CD14-positive monocyte (primary cell): ENCODE data around the gene TSPAN18. TPM values are rescaled to one million over a fixed set of nuclear protein-coding genes. Genes with fewer than 3 reads are reported as not detected.

ENCODE experiments used
- DNase-seq, 3 donors: peaks; one replicate each; pipeline ENCODE4 v3.0.0-alpha.2; 2011 to 2022
- H2AFZ ChIP-seq: 2 replicates; pipeline ENCODE4 v1.6.0; 2012; ENCODE audit warnings: mild to moderate bottlenecking, low read depth, low read length, inconsistent platforms; ENCODE audit not compliant: insufficient read depth, poor library complexity, severe bottlenecking
- H3K27ac ChIP-seq, 2 donors: 1 replicate in 1 of 2; 2 replicates in 1 of 2; pipeline ENCODE4 v1.5.1; 2012 to 2013; ENCODE audit warnings: low read length in 2 of 2, control low read depth in 1 of 2, inconsistent platforms in 1 of 2, low read depth in 1 of 2, mild to moderate bottlenecking in 1 of 2
- H3K27me3 ChIP-seq, 2 donors: one replicate each; pipeline versions ENCODE4 v1.6.0 to v1.6.1; 2011 to 2013; ENCODE audit warnings: low read length in 2 of 2; ENCODE audit not compliant: control insufficient read depth in 2 of 2, insufficient read depth in 2 of 2
- H3K36me3 ChIP-seq, 2 donors: replicated peaks in 1 of 2; 1 replicate in 1 of 2; 2 replicates in 1 of 2; pipeline versions ENCODE4 v1.5.1 to v1.6.1; 2012 to 2013; ENCODE audit warnings: low read length in 2 of 2, control low read depth in 1 of 2, inconsistent platforms in 1 of 2, mild to moderate bottlenecking in 1 of 2; ENCODE audit not compliant: insufficient read depth in 2 of 2, control insufficient read depth in 1 of 2
- H3K4me1 ChIP-seq, 2 donors: 1 replicate in 1 of 2; 2 replicates in 1 of 2; pipeline versions ENCODE4 v1.5.1 to v1.6.1; 2012 to 2013; ENCODE audit warnings: low read length in 2 of 2, control low read depth in 1 of 2, inconsistent platforms in 1 of 2, mild to moderate bottlenecking in 1 of 2, moderate library complexity in 1 of 2; ENCODE audit not compliant: insufficient read depth in 2 of 2, control insufficient read depth in 1 of 2
- H3K4me2 ChIP-seq: replicated peaks from 2 replicates; pipeline ENCODE3; 2012; ENCODE audit warnings: low read length, moderate library complexity, mild to moderate bottlenecking; ENCODE audit not compliant: poor library complexity, severe bottlenecking; ENCODE audit errors: extremely low read depth
- H3K4me3 ChIP-seq, 3 experiments: fragments of 200-600 bp in 1 of 3; sonication (generic) in 1 of 3; replicated peaks in 1 of 3; 1 replicate in 2 of 3; 2 replicates in 1 of 3; pipeline ENCODE4 v1.5.1; 2011 to 2013; ENCODE audit warnings: low read length in 3 of 3, mild to moderate bottlenecking in 3 of 3, control low read depth in 2 of 3, low read depth in 2 of 3, inconsistent platforms in 1 of 3, moderate library complexity in 1 of 3
- H3K79me2 ChIP-seq: 2 replicates; pipeline ENCODE4 v1.6.0; 2012; ENCODE audit warnings: mild to moderate bottlenecking, control low read depth, inconsistent platforms, low read length, moderate library complexity; ENCODE audit not compliant: insufficient read depth
- H3K9ac ChIP-seq: 2 replicates; pipeline ENCODE4 v1.6.0; 2017; ENCODE audit warnings: low read length, mild to moderate bottlenecking; ENCODE audit not compliant: insufficient read depth, poor library complexity, severe bottlenecking
- H3K9me3 ChIP-seq, 2 donors: replicated peaks in 1 of 2; 1 replicate in 1 of 2; 2 replicates in 1 of 2; pipeline versions ENCODE4 v1.5.1 to v1.6.1; 2012 to 2013; ENCODE audit warnings: low read length in 2 of 2, control low read depth in 1 of 2; ENCODE audit not compliant: control insufficient read depth in 1 of 2, insufficient read depth in 1 of 2
- H4K20me1 ChIP-seq: 2 replicates; pipeline ENCODE4 v1.6.0; 2012; ENCODE audit warnings: mild to moderate bottlenecking, low read length, control low read depth, moderate library complexity; ENCODE audit not compliant: insufficient read depth
- H3K27ac Mint-ChIP-seq, 7 donors: one replicate each; pipeline ENCODE4 v1.8.0; 2020; ENCODE audit warnings: mild to moderate bottlenecking in 7 of 7, mixed read lengths in 7 of 7, moderate library complexity in 6 of 7, inconsistent platforms in 2 of 7
- H3K27me3 Mint-ChIP-seq, 3 donors: one replicate each; pipeline ENCODE4 v1.8.0; 2021 to 2022; ENCODE audit warnings: low read depth in 3 of 3, mild to moderate bottlenecking in 3 of 3, mixed read lengths in 3 of 3, moderate library complexity in 3 of 3, inconsistent platforms in 1 of 3
- H3K36me3 Mint-ChIP-seq, 2 donors: one replicate each; pipeline ENCODE4 v1.8.0; 2020; ENCODE audit warnings: mixed read lengths in 2 of 2, inconsistent platforms in 1 of 2, mild to moderate bottlenecking in 1 of 2
- H3K4me1 Mint-ChIP-seq: one replicate; pipeline ENCODE4 v1.8.0; 2020; ENCODE audit warnings: mild to moderate bottlenecking, mixed read lengths
- H3K4me3 Mint-ChIP-seq, 2 donors: one replicate each; pipeline ENCODE4 v1.8.0; 2020; ENCODE audit warnings: mild to moderate bottlenecking in 2 of 2, mixed read lengths in 2 of 2, moderate library complexity in 1 of 2
- H3K9me3 Mint-ChIP-seq, 7 donors: one replicate each; pipeline ENCODE4 v1.8.0; 2020 to 2022; ENCODE audit warnings: mixed read lengths in 7 of 7, mild to moderate bottlenecking in 6 of 7, moderate library complexity in 6 of 7, inconsistent platforms in 2 of 7
- CTCF ChIP-seq: fragments of 200-600 bp; IDR thresholded peaks from one replicate; pipeline ENCODE4 v1.8.0; 2022; ENCODE audit warnings: antibody characterized with exemption, mild to moderate bottlenecking
- WGBS: methylation state at CpG from one replicate; pipeline ENCODE4 v1.1.5; 2013; ENCODE audit warnings: missing lambda C conversion rate; ENCODE audit not compliant: insufficient coverage; 5-methylcytosine and 5-hydroxymethylcytosine counted together
- intact Hi-C, 2 donors: fragments of 100-400 bp; cut with micrococcal nuclease; formaldehyde crosslinking; loops; one replicate each; pipeline versions ENCODE4 v1.15.0 to v1.15.1; 2023
- polyA plus RNA-seq, 3 donors: library from polyadenylated mRNA; depleted of rRNA in 1 of 3; unstranded in 2 of 3; stranded (reverse) in 1 of 3; fragments of 300-500 nt in 2 of 3; fragments of >200 nt in 1 of 3; fragmentation: Illumina TruSeq in 2 of 3; gene quantifications; 1 replicate in 2 of 3; 2 replicates in 1 of 3; pipeline ENCODE4 v1.2.3, GENCODE V29; 2012 to 2021

TSPAN18 gene
- polyA plus RNA-seq, 3 donors, result not detected

GRCh38 chr11:44914105-44914504 lies 187.3 kb downstream of the TSPAN18 start:
- H3K36me3 ChIP-seq, result no peaks in the 10 kb centered on the region
- no peak overlapping the region for H3K9ac ChIP-seq
- intact Hi-C loops, result loop anchor here (5.0 to 10.0 kb wide), 5 partner anchors 287 to 629 kb away; partner anchors contain the start of gene CD82 (in 1 of the 2)
- Mint-ChIP-seq H3K27ac (no peak overlapping the region), H3K36me3 (no peaks in the 10 kb centered on the region), H3K4me3 (no peak overlapping the region), H3K4me1 (peaks cover 20% of the 10 kb centered on the region), H3K27me3 (peaks cover 14 to 29% (median 23%) of the 10 kb centered on the region in 3 donors), H3K9me3 (peaks cover 0 to 2% (median 0%) of the 10 kb centered on the region in 7 donors)
- no peak overlapping the region for H3K4me3 ChIP-seq
- H2AFZ ChIP-seq, result no peak overlapping the region
- H3K4me2 ChIP-seq, result no peak overlapping the region
- H3K27ac ChIP-seq, result no peak overlapping the region
- no peak for DNase-seq
- TF ChIP-seq CTCF, result no peak
- H3K27me3 ChIP-seq, result peaks cover 0 to 9% of the 10 kb centered on the region in 2 donors
- whole genome bisulfite sequencing, result 100% methylated on average over 1 of the region's 2 CpGs
- no peaks in the 10 kb centered on the region for H4K20me1 ChIP-seq
- no peaks in the 10 kb centered on the region for H3K9me3 ChIP-seq
- no peaks in the 10 kb centered on the region for H3K79me2 ChIP-seq
- H3K4me1 ChIP-seq, result peaks cover 20 to 22% of the 10 kb centered on the region in 2 donors

- H3K9ac ChIP-seq, result no peak overlapping the region
- Mint-ChIP-seq H3K36me3 (no peaks in the 10 kb centered on the region), H3K4me1 (peaks cover 20% of the 10 kb centered on the region), H3K4me3 (no peak overlapping the region), H3K27ac (no peak overlapping the region), H3K27me3 (peaks cover 16 to 29% (median 21%) of the 10 kb centered on the region in 3 donors), H3K9me3 (peaks cover 0 to 2% (median 0%) of the 10 kb centered on the region in 7 donors)
- H3K9me3 ChIP-seq, result no peaks in the 10 kb centered on the region
- H3K27me3 ChIP-seq, result peaks cover 0 to 9% of the 10 kb centered on the region in 2 donors
- no peak overlapping the region for H2AFZ ChIP-seq
- intact Hi-C loops, result loop anchor here in 1 of 2 donors (10.0 kb wide), 2 partner anchors 350 to 630 kb away; partner anchors contain the start of gene CD82
- no peak for DNase-seq
- no peak overlapping the region for H3K27ac ChIP-seq
- H3K79me2 ChIP-seq, result no peaks in the 10 kb centered on the region
- no peaks in the 10 kb centered on the region for H3K36me3 ChIP-seq
- H3K4me3 ChIP-seq, result no peak overlapping the region
- H3K4me1 ChIP-seq, result peaks cover 20 to 22% of the 10 kb centered on the region in 2 donors
- 82% methylated on average over 6 of the region's 10 CpGs for WGBS
- no peak for TF ChIP-seq CTCF
- H4K20me1 ChIP-seq, result no peaks in the 10 kb centered on the region
- H3K4me2 ChIP-seq, result no peak overlapping the region
These were observed 188.2 kb downstream of the TSPAN18 start for GRCh38 chr11:44915004-44915403.
